ENCODE results near the gene ITPK1. TPM values are rescaled to one million over a fixed set of nuclear protein-coding genes. Genes with fewer than 3 reads are reported as not detected.

Gene ITPK1
- polyA plus RNA-seq, 2 of the 4 experiments (the other 2 are of a cell fraction): 46.2 to 47.0 TPM

DNA sequence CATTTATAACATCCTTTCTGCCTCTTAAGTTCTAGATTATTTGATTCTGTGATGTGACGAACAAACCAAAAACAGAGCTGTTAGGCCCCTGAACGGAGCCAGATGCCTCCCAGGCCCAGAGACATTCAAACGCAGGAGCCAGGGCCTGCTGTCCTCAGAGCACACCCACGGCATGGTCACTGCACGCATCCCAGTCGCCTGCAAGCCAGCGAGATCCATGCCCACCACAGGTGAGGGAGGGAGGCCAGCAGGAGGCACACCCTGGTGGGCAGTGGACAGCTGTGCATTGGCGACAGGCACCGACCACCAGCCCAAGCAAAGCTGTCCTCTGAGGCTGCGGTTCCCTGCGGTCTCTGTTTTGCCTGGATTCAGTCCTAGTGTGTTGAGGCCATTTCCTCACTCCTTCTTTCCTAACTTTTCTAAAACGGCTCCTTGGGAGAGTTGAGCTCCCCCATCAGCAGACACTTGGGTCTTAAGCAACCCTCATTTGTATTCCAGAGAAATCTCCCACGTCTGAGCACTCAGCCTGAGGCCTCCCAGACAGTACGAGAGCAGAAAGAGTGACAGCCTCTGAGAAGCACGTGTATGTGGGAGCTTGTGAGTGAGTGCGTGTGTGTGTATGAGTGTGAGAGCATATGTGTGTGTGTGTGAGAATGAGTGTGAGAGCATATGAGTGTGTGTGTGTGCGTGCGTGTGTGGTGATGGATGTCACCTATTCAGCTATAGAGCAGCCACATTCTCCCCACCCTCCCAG is 111.6 kb downstream of the ITPK1 start:
- Histone ChIP-seq H3K4me1 (peaks cover 30% of the 10 kb centered on the region), H3K27ac (no peak overlapping the region), H3K4me2 (no peak overlapping the region), H3K4me3 (no peak overlapping the region), H3K9me3 (no peaks in the 10 kb centered on the region)
- ATAC-seq: no peak
- FAIRE-seq: no peak
- TF ChIP-seq RCOR1 (IDR thresholded peaks at IDR 0.05; ENCODE audit: low read depth, low read length) (no peak), HDAC2 (IDR thresholded peaks at IDR 0.05) (no peak), JUN (IDR thresholded peaks at IDR 0.05) (no peak)
- no peak for DNase-seq (ENCODE audit: low read depth in 1 of 2, low spot score in 1 of 2)
- WGBS (ENCODE audit: missing lambda C conversion rate): 89% methylated on average over 16 of the region's 18 CpGs
- ChIA-PET POLR2A (no interaction called here), CTCF (interaction anchor here (0.7 to 1.9 kb wide), 3 partner anchors 8 to 109 kb away, joined by 3 to 10 read pairs (median 3); no protein-coding TSS in a partner anchor)

- FAIRE-seq: no peak
- DNase-seq (ENCODE audit: low read depth in 1 of 2, low spot score in 1 of 2): no peak
- Histone ChIP-seq H3K27ac (no peak overlapping the region), H3K4me1 (peaks cover 20% of the 10 kb centered on the region), H3K9me3 (no peaks in the 10 kb centered on the region), H3K4me3 (no peak overlapping the region), H3K4me2 (no peak overlapping the region)
- no peak for ATAC-seq
- ChIA-PET POLR2A (no interaction called here), CTCF (interaction anchor here (0.6 to 1.9 kb wide), 3 partner anchors 49 to 829 kb away, joined by 3 to 10 read pairs (median 4); no protein-coding TSS in a partner anchor)
- WGBS (ENCODE audit: missing lambda C conversion rate): 95% methylated on average over 5 of the region's 5 CpGs
- TF ChIP-seq CHD2 (IDR thresholded peaks at IDR 0.05; ENCODE audit: low read length, partially characterized antibody): no peak
These were observed 112.8 kb downstream of the ITPK1 start for GRCh38 chr14:93002851-93003298.

DNA sequence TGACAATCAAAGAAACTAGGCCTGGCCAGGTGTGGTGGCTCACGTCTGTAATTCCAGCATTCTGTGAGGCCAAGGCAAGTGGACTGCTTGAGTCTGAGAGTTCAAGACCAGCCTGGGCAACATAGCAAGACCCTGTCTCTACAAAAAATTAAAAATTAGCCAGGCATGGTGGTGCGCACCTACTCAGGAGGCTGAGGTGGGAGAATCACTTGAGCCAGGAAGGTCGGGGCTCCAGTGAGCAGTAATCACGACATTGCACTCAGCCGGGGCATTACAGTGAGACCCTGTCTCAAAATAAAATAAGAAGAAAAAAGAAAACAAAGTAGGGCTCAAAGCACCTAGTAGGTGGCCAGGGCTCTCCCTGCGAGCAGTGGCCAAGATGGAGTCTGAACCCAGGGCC is 113.7 kb downstream of the ITPK1 start:
- ChIA-PET CTCF (no interaction called here), POLR2A (no interaction called here)
- no peak overlapping the region for H3K4me3 ChIP-seq
- peaks cover 12% of the 10 kb centered on the region for H3K4me1 ChIP-seq
- no peak overlapping the region for H3K4me2 ChIP-seq
- FAIRE-seq: no peak
- WGBS (ENCODE audit: missing lambda C conversion rate): 89% methylated on average over 6 of the region's 6 CpGs
- ATAC-seq: no peak
- TF ChIP-seq RFX5 (IDR thresholded peaks at IDR 0.05) (no peak), MAFK (IDR thresholded peaks at IDR 0.05; ENCODE audit: partially characterized antibody) (no peak), PHF8 (IDR thresholded peaks at IDR 0.05; ENCODE audit: borderline replicate concordance, low read depth) (no peak), RARB (CRISPR knock-in tag; IDR thresholded peaks at IDR 0.05) (no peak)
- TF ChIP-seq, protein P1, sequence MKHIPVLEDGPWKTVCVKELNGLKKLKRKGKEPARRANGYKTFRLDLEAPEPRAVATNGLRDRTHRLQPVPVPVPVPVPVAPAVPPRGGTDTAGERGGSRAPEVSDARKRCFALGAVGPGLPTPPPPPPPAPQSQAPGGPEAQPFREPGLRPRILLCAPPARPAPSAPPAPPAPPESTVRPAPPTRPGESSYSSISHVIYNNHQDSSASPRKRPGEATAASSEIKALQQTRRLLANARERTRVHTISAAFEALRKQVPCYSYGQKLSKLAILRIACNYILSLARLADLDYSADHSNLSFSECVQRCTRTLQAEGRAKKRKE (CRISPR knock-in tag; IDR thresholded peaks at IDR 0.05; ENCODE audit: low read depth): no peak
- H3K9me3 ChIP-seq: no peaks in the 10 kb centered on the region
- no peak overlapping the region for H3K27ac ChIP-seq
- DNase-seq (ENCODE audit: low read depth in 1 of 2, low spot score in 1 of 2): no peak

DNA sequence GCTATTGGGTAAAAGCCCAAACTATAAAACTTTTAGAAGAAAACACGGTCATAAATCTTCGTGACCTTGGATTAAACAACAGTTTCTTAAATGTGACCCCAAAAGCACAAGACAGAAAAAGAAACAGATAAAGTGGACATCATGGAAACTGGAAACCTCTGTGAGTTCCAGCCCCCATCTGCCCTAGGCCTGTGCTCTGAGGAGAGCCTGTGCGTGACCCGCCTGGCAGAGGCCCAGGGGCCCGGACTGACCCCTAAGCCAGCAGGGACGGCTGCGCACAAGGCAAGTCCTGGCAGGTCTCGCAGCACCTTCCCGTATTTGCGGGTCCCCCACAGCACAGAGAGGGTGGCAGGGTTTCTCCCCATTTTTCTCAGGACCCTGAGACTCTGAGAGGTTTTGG is 116.8 kb downstream of the ITPK1 start:
- CTCF ChIA-PET: interaction anchor here (1.3 kb wide), 1 partner anchor 114 kb away, joined by 3 read pairs; no protein-coding TSS in a partner anchor
- ATAC-seq (no peak), DNase-seq (ENCODE audit: low read depth in 1 of 2, low spot score in 1 of 2) (no peak), FAIRE-seq (no peak)
- TF ChIP-seq HES2 (IDR thresholded peaks at IDR 0.05) (no peak), HOXA7 (CRISPR knock-in tag; IDR thresholded peaks at IDR 0.05) (no peak), HDAC2 (IDR thresholded peaks at IDR 0.05) (no peak), FOSB (CRISPR knock-in tag; IDR thresholded peaks at IDR 0.05) (no peak), RARB (CRISPR knock-in tag; IDR thresholded peaks at IDR 0.05) (no peak), POLR2A (IDR thresholded peaks at IDR 0.05; ENCODE audit: low read length) (no peak), KDM5A (IDR thresholded peaks at IDR 0.05) (no peak), JUNB (IDR thresholded peaks at IDR 0.05) (no peak), PBX3 (IDR thresholded peaks at IDR 0.05) (no peak), BCL3 (IDR thresholded peaks at IDR 0.05) (no peak), RNF2 (IDR thresholded peaks at IDR 0.05; ENCODE audit: borderline replicate concordance, low read depth) (no peak), FOSL2 (IDR thresholded peaks at IDR 0.05) (no peak), FOSL2 (CRISPR knock-in tag; IDR thresholded peaks at IDR 0.05) (no peak), CBX8 (IDR thresholded peaks at IDR 0.05) (no peak)
- TF ChIP-seq, protein P2, sequence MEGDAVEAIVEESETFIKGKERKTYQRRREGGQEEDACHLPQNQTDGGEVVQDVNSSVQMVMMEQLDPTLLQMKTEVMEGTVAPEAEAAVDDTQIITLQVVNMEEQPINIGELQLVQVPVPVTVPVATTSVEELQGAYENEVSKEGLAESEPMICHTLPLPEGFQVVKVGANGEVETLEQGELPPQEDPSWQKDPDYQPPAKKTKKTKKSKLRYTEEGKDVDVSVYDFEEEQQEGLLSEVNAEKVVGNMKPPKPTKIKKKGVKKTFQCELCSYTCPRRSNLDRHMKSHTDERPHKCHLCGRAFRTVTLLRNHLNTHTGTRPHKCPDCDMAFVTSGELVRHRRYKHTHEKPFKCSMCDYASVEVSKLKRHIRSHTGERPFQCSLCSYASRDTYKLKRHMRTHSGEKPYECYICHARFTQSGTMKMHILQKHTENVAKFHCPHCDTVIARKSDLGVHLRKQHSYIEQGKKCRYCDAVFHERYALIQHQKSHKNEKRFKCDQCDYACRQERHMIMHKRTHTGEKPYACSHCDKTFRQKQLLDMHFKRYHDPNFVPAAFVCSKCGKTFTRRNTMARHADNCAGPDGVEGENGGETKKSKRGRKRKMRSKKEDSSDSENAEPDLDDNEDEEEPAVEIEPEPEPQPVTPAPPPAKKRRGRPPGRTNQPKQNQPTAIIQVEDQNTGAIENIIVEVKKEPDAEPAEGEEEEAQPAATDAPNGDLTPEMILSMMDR (IDR thresholded peaks at IDR 0.05): no peak
- TF ChIP-seq, protein P3, sequence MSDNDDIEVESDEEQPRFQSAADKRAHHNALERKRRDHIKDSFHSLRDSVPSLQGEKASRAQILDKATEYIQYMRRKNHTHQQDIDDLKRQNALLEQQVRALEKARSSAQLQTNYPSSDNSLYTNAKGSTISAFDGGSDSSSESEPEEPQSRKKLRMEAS (IDR thresholded peaks at IDR 0.05): no peak
- H3K4me3 ChIP-seq: no peak overlapping the region
- 93% methylated on average over 10 of the region's 10 CpGs for WGBS (ENCODE audit: missing lambda C conversion rate)
- POLR2A ChIA-PET: no interaction called here
- H3K9me3 ChIP-seq: no peaks in the 10 kb centered on the region
- peaks cover 5% of the 10 kb centered on the region; the same call in 1 of the 3 replicates for H3K4me1 ChIP-seq
- no peak overlapping the region for H3K27ac ChIP-seq
- H3K4me2 ChIP-seq: no peak overlapping the region
